Measurements from ENCODE around the gene OR51A7. TPM values are rescaled to one million over a fixed set of nuclear protein-coding genes. Genes with fewer than 3 reads are reported as not detected.

The OR51A7 gene
- total RNA-seq, 1 donor = not detected

GRCh38 chr11:4882543-4882942, 21.0 kb upstream of the OR51A7 start:
- H3K4me3 ChIP-seq (ENCODE audit: low read depth, low read length) = no peak overlapping the region
- DNase-seq (ENCODE audit: low read depth) = no peak
- no peak for TF ChIP-seq CTCF (IDR thresholded peaks at IDR 0.05; ENCODE audit: insufficient read depth, low read depth, low read length)

DNA sequence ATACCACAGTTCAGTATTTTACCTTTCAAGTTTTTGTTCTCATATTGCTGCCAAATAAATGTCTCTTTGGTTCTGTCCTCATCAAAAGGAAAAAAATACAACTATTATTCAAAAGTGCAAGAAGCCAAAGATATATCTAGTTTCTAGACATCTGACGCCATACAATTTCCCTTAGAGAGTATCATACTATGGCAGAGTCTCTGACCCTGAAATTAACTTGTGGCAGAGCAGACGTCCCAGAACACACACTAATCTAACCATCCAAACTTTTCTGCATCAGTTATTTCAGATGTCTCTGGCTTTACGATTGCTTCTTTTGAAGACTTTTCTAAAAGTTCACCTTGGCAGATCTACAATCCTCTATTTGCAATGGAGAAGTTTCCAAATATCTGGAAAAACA, 19.2 kb upstream of the OR51A7 start:
- no peak for TF ChIP-seq CTCF (IDR thresholded peaks at IDR 0.05; ENCODE audit: insufficient read depth, low read depth, low read length)

GRCh38 chr11:4886186-4886585, 17.4 kb upstream of the OR51A7 start:
- H3K4me3 ChIP-seq (ENCODE audit: low read depth, low read length) = no peak overlapping the region
- no peak for TF ChIP-seq CTCF (IDR thresholded peaks at IDR 0.05; ENCODE audit: insufficient read depth, low read depth, low read length)
- no peak for DNase-seq (ENCODE audit: low read depth)

More for the DNA sequence above, 19.2 kb upstream of the OR51A7 start:
- H3K4me3 ChIP-seq (ENCODE audit: low read depth, low read length) = no peak overlapping the region
- no peak for DNase-seq (ENCODE audit: low read depth)

- H3K4me3 ChIP-seq (ENCODE audit: low read depth, low read length) = no peak overlapping the region
- TF ChIP-seq CTCF (IDR thresholded peaks at IDR 0.05; ENCODE audit: insufficient read depth, low read depth, low read length) = no peak
- DNase-seq (ENCODE audit: low read depth) = peak; percentile 57
Observed at GRCh38 chr11:4887591-4887990, 16.0 kb upstream of the OR51A7 start.

DNA sequence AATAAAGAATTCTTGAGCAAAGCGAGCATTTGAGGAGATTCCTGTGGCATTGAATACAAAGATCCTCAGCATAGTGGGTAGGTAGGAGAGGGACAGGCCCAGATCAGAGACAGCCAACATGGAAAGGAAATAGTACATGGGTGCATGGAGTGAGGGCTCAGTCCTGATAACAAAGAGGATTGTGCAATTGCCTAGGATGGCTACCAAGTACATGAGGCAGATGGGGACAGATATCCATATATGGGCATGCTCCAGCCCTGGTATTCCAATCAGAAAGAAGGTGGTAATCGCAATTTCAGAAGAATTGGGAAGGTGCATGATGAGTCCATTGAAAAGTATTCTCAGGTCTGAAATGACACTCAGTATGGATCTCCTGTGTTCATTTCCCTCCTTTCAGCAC, 13.3 kb upstream of the OR51A7 start:
- no peak for TF ChIP-seq CTCF (IDR thresholded peaks at IDR 0.05; ENCODE audit: insufficient read depth, low read depth, low read length)
- no peak for DNase-seq (ENCODE audit: low read depth)
- no peak overlapping the region for H3K4me3 ChIP-seq (ENCODE audit: low read depth, low read length)

- peak; percentile 19 for TF ChIP-seq CTCF (IDR thresholded peaks at IDR 0.05; ENCODE audit: insufficient read depth, low read depth, low read length)
- DNase-seq (ENCODE audit: low read depth) = peak; percentile 84
- H3K4me3 ChIP-seq (ENCODE audit: low read depth, low read length) = no peak overlapping the region
Observed at GRCh38 chr11:4891996-4892640, 11.5 kb upstream of the OR51A7 start.

DNA sequence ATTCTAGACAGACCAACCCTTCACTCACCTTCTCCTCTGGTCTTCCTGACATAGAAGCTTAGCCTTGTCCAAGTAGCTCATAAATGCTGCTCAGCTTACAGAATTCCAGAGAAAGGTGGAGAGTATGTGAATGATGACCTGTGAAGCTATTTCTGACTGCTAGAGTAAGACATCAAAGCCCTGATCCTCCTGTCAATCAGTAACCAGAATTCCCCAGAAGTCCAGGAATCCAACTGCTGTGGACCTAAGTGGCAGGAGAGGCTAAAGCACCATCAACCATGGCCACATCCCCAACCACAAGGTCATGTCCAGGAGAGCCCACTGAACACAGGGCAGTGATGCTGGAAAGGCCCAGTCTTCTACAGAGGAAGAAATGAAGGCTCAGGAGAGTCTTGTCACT, 13.0 kb downstream of the OR51A7 start:
- no peak for DNase-seq (ENCODE audit: low read depth)
- no peak for TF ChIP-seq CTCF (IDR thresholded peaks at IDR 0.05; ENCODE audit: insufficient read depth, low read depth, low read length)
- H3K4me3 ChIP-seq (ENCODE audit: low read depth, low read length) = no peak overlapping the region

Data from fibroblast of villous mesenchyme (primary cell).